GM23338 (cell line): ENCODE measurements around the gene MSTO1. TPM values are rescaled to one million over a fixed set of nuclear protein-coding genes. Genes with fewer than 3 reads are reported as not detected.
"Not testable (repeated sequence)": the region's sequence is repeated elsewhere in the genome, so short reads cannot be mapped to it uniquely, and the experiment has no call there.

Source experiments
- ATAC-seq: fragments of 200-7000 bp; cut with Tn5 transposase; 3 replicates; pipeline ENCODE4 v1.9.1; 2020
- DNase-seq: peaks from one replicate; pipeline ENCODE4 v3.0.0-alpha.2; 2015; ENCODE audit warnings: low spot score
- H2AFZ ChIP-seq: fragments of 200-600 bp; sonication (generic); 2 replicates; pipeline ENCODE4 v1.8.0; 2016; ENCODE audit warnings: antibody characterized with exemption, mild to moderate bottlenecking, moderate library complexity
- H3F3A ChIP-seq: fragments of 200-600 bp; sonication (generic); replicated peaks from 2 replicates; pipeline ENCODE4 v1.8.0; 2017; ENCODE audit warnings: antibody characterized with exemption, mixed run types, low read depth
- H3K27ac ChIP-seq: fragments of 200-600 bp; sonication (generic); 2 replicates; pipeline ENCODE4 v1.6.1; 2016; ENCODE audit warnings: low read depth
- H3K27me3 ChIP-seq: fragments of 200-600 bp; sonication (generic); 2 replicates; pipeline ENCODE4 v1.8.0; 2016; ENCODE audit warnings: mild to moderate bottlenecking, mixed run types, moderate library complexity; ENCODE audit not compliant: insufficient read depth
- H3K36me3 ChIP-seq: fragments of 200-600 bp; sonication (generic); 2 replicates; pipeline ENCODE4 v1.8.0; 2016; ENCODE audit warnings: mild to moderate bottlenecking; ENCODE audit not compliant: insufficient read depth
- H3K4me1 ChIP-seq: fragments of 200-600 bp; sonication (generic); 2 replicates; pipeline ENCODE4 v1.8.0; 2016; ENCODE audit warnings: mild to moderate bottlenecking, moderate library complexity; ENCODE audit not compliant: insufficient read depth
- H3K4me2 ChIP-seq: fragments of 200-600 bp; sonication (generic); 2 replicates; pipeline ENCODE4 v1.7.1; 2017; ENCODE audit warnings: mixed run types
- H3K4me3 ChIP-seq: fragments of 200-600 bp; sonication (generic); 2 replicates; pipeline ENCODE4 v1.6.1; 2016; ENCODE audit warnings: mixed run types
- H3K79me2 ChIP-seq: fragments of 200-600 bp; sonication (generic); replicated peaks from 2 replicates; pipeline ENCODE4 v1.8.0; 2017; ENCODE audit warnings: mild to moderate bottlenecking; ENCODE audit not compliant: insufficient read depth
- H3K9me2 ChIP-seq: fragments of 200-600 bp; sonication (generic); 2 replicates; pipeline ENCODE4 v1.8.0; 2017; ENCODE audit not compliant: insufficient read depth
- H4K20me1 ChIP-seq: fragments of 200-600 bp; sonication (generic); replicated peaks from 2 replicates; pipeline ENCODE4 v1.8.0; 2017; ENCODE audit warnings: mild to moderate bottlenecking; ENCODE audit not compliant: insufficient read depth
- H3K27ac Mint-ChIP-seq: 2 replicates; pipeline ENCODE4 v1.8.0; 2020; ENCODE audit warnings: inconsistent platforms, mild to moderate bottlenecking, moderate library complexity, mixed read lengths
- H3K27me3 Mint-ChIP-seq: 3 replicates; pipeline ENCODE4 v1.8.0; 2022; ENCODE audit warnings: low read depth, mild to moderate bottlenecking, moderate library complexity, mixed read lengths, inconsistent platforms; ENCODE audit not compliant: insufficient read depth, poor library complexity
- H3K36me3 Mint-ChIP-seq: 3 replicates; pipeline ENCODE4 v1.8.0; 2021; ENCODE audit warnings: low read depth, mild to moderate bottlenecking, inconsistent platforms, moderate library complexity, mixed read lengths
- H3K4me1 Mint-ChIP-seq: 3 replicates; pipeline ENCODE4 v1.8.0; 2020; ENCODE audit warnings: mild to moderate bottlenecking, inconsistent platforms, mixed read lengths
- H3K4me3 Mint-ChIP-seq: 3 replicates; pipeline ENCODE4 v1.8.0; 2021; ENCODE audit warnings: moderate library complexity, mild to moderate bottlenecking, inconsistent platforms, mixed read lengths
- H3K9me3 Mint-ChIP-seq: 3 replicates; pipeline ENCODE4 v1.8.0; 2020; ENCODE audit warnings: moderate library complexity, mild to moderate bottlenecking, inconsistent platforms, mixed read lengths
- CREB1 ChIP-seq: fragments of 250-450 bp; sonication (Bioruptor Pico); IDR thresholded peaks from 2 replicates; pipeline ENCODE4 v1.5.0; 2020; ENCODE audit warnings: low read depth, mild to moderate bottlenecking, moderate library complexity
- CTCF ChIP-seq, 2 experiments: fragments of 200-600 bp in 1 of 2; sonication (generic) in 1 of 2; conservative IDR thresholded peaks; 2 replicates each; pipeline versions ENCODE4 v1.5.1 to v1.6.1; 2016 to 2017; ENCODE audit warnings: antibody characterized with exemption in 2 of 2, low read depth in 2 of 2, mild to moderate bottlenecking in 2 of 2, moderate library complexity in 1 of 2
- EZH2 ChIP-seq: fragments of 200-600 bp; sonication (generic); IDR thresholded peaks from one replicate; pipeline ENCODE4 v1.8.0; 2017; ENCODE audit warnings: antibody characterized with exemption, mild to moderate bottlenecking, low read depth; ENCODE audit not compliant: unreplicated experiment
- JUNB ChIP-seq: IDR thresholded peaks from one replicate; pipeline ENCODE4 v1.6.1; 2016; ENCODE audit warnings: antibody characterized with exemption; ENCODE audit not compliant: unreplicated experiment
- NANOG ChIP-seq: IDR thresholded peaks from 2 replicates; pipeline ENCODE4 v1.6.1; 2016; ENCODE audit warnings: antibody characterized with exemption, borderline replicate concordance
- polyA plus RNA-seq: library from polyadenylated mRNA; unstranded; fragments of >200 nt; fragmentation: Nextera tagmentation; extraction: Ambion mirVana; gene quantifications from 2 replicates; pipeline ENCODE4 v1.2.1, GENCODE V29; 2016
- total RNA-seq: library from RNA; depleted of rRNA; stranded (reverse); fragments of >200 nt; shearing (Covaris generic); gene quantifications from 2 replicates; pipeline ENCODE4 v1.2.3, GENCODE V29; 2014
- TF ChIP-seq, protein P1 (sequence below): fragments of 250-450 bp; sonication (Bioruptor Pico); IDR thresholded peaks from 2 replicates; pipeline ENCODE4 v1.5.0; 2020; ENCODE audit warnings: mild to moderate bottlenecking, moderate library complexity

Gene MSTO1
- total and polyA plus RNA-seq, 2 experiments from 2014 or later = 35.4 to 43.5 TPM

- Mint-ChIP-seq H3K9me3 (no peaks in the 10 kb centered on the region), H3K4me1 (peaks cover 19% of the 10 kb centered on the region), H3K36me3 (no peaks in the 10 kb centered on the region), H3K4me3 (peak overlapping the region; percentile 32; the same call in 1 of the 3 replicates), H3K27me3 (peaks cover 2% of the 10 kb centered on the region), H3K27ac (peak overlapping the region; percentile 78; the same call in 1 of the 2 replicates)
- H3K4me1 ChIP-seq = peaks cover 10% of the 10 kb centered on the region
- peak; percentile 56 for DNase-seq
- H3F3A ChIP-seq = no peaks in the 10 kb centered on the region
- peak overlapping the region; percentile 63; the same call in 1 of the 2 replicates for H3K27ac ChIP-seq
- H2AFZ ChIP-seq = no peak overlapping the region
- no peaks in the 10 kb centered on the region for H3K27me3 ChIP-seq
- H3K9me2 ChIP-seq = no peaks in the 10 kb centered on the region
- TF ChIP-seq, protein P1, sequence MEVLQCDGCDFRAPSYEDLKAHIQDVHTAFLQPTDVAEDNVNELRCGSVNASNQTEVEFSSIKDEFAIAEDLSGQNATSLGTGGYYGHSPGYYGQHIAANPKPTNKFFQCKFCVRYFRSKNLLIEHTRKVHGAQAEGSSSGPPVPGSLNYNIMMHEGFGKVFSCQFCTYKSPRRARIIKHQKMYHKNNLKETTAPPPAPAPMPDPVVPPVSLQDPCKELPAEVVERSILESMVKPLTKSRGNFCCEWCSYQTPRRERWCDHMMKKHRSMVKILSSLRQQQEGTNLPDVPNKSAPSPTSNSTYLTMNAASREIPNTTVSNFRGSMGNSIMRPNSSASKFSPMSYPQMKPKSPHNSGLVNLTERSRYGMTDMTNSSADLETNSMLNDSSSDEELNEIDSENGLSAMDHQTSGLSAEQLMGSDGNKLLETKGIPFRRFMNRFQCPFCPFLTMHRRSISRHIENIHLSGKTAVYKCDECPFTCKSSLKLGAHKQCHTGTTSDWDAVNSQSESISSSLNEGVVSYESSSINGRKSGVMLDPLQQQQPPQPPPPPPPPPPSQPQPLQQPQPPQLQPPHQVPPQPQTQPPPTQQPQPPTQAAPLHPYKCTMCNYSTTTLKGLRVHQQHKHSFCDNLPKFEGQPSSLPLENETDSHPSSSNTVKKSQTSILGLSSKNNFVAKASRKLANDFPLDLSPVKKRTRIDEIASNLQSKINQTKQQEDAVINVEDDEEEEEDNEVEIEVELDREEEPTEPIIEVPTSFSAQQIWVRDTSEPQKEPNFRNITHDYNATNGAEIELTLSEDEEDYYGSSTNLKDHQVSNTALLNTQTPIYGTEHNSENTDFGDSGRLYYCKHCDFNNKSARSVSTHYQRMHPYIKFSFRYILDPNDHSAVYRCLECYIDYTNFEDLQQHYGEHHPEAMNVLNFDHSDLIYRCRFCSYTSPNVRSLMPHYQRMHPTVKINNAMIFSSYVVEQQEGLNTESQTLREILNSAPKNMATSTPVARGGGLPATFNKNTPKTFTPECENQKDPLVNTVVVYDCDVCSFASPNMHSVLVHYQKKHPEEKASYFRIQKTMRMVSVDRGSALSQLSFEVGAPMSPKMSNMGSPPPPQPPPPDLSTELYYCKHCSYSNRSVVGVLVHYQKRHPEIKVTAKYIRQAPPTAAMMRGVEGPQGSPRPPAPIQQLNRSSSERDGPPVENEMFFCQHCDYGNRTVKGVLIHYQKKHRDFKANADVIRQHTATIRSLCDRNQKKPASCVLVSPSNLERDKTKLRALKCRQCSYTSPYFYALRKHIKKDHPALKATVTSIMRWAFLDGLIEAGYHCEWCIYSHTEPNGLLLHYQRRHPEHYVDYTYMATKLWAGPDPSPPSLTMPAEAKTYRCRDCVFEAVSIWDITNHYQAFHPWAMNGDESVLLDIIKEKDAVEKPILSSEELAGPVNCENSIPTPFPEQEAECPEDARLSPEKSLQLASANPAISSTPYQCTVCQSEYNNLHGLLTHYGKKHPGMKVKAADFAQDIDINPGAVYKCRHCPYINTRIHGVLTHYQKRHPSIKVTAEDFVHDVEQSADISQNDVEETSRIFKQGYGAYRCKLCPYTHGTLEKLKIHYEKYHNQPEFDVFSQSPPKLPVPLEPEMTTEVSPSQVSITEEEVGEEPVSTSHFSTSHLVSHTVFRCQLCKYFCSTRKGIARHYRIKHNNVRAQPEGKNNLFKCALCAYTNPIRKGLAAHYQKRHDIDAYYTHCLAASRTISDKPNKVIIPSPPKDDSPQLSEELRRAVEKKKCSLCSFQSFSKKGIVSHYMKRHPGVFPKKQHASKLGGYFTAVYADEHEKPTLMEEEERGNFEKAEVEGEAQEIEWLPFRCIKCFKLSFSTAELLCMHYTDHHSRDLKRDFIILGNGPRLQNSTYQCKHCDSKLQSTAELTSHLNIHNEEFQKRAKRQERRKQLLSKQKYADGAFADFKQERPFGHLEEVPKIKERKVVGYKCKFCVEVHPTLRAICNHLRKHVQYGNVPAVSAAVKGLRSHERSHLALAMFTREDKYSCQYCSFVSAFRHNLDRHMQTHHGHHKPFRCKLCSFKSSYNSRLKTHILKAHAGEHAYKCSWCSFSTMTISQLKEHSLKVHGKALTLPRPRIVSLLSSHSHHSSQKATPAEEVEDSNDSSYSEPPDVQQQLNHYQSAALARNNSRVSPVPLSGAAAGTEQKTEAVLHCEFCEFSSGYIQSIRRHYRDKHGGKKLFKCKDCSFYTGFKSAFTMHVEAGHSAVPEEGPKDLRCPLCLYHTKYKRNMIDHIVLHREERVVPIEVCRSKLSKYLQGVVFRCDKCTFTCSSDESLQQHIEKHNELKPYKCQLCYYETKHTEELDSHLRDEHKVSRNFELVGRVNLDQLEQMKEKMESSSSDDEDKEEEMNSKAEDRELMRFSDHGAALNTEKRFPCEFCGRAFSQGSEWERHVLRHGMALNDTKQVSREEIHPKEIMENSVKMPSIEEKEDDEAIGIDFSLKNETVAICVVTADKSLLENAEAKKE (CRISPR knock-in tag) = no peak
- TF ChIP-seq CTCF (conservative IDR thresholded peaks at IDR 0.05; ENCODE audit: low read depth in 2 of 2) (peak in 1 of 2 experiments; percentile 33; a peak in 2 of 4 replicates), JUNB (no peak), NANOG (no peak), CREB1 (no peak), EZH2 (no peak)
- peak overlapping the region; percentile 8 for H3K4me3 ChIP-seq
- H3K79me2 ChIP-seq = no peaks in the 10 kb centered on the region
- peak overlapping the region; percentile 59 for H3K4me2 ChIP-seq
- peak; percentile 90 for ATAC-seq
- H4K20me1 ChIP-seq = no peaks in the 10 kb centered on the region
- H3K36me3 ChIP-seq = no peaks in the 10 kb centered on the region
Measured at GRCh38 chr1:155598842-155599331, 11.1 kb upstream of the MSTO1 start.

DNA sequence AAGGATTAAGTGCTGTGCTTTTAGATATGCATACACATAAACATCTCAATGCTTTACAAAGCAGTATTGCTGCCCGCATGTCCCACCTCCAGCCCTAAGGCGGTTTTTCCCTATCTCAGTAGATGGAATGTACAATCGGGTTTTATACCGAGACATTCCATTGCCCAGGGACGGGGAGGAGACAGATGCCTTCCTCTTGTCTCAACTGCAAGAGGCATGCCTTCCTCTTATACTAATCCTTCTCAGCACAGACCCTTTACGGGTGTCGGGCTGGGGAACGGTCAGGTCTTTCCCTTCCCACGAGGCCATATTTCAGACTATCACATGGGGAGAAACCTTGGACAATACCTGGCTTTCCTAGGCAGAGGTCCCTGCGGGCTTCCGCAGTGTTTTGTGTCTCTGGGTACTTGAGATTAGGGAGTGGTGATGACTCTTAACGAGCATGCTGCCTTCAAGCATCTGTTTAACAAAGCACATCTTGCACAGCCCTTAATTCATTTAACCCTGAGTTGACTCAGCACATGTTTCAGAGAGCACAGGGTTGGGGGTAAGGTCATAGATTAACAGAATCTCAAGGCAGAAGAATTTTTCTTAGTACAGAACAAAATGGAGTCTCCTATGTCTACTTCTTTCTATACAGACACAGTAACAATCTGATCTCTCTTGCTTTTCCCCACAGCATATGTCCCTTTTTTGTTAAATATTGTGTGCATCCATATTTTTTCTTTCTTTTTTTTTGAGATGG is 10.0 kb upstream of the MSTO1 start:
- H3K9me2 ChIP-seq, H3K9me3 Mint-ChIP-seq, H3K36me3 ChIP-seq, H3K27ac Mint-ChIP-seq, H3K4me1 ChIP-seq, H3K27me3 Mint-ChIP-seq, H3F3A ChIP-seq, DNase-seq, H3K4me3 Mint-ChIP-seq, H4K20me1 ChIP-seq, H3K36me3 Mint-ChIP-seq, H3K79me2 ChIP-seq, H3K27me3 ChIP-seq: not testable (repeated sequence)
- peak; percentile 18; the same call in 2 of the 3 replicates for ATAC-seq
- Histone ChIP-seq H2AFZ (peak overlapping the region; percentile 84; the same call in 1 of the 2 replicates), H3K4me2 (peak overlapping the region; percentile 59), H3K4me3 (peak overlapping the region; percentile 34), H3K27ac (peak overlapping the region; percentile 77; the same call in 1 of the 2 replicates)
- H3K4me1 Mint-ChIP-seq = peaks cover 19% of the 10 kb centered on the region
